CD4-positive, alpha-beta T cell treated with Interleukin-21 for 1 hour (primary cell): ENCODE results near the gene PCGF5.
"Not testable (repeated sequence)": the region's sequence is repeated elsewhere in the genome, so short reads cannot be mapped to it uniquely, and the experiment has no call there.

ENCODE experiments used
- DNase-seq: peaks from one replicate; pipeline ENCODE4 v3.0.0-alpha.2; 2020

PCGF5 gene

DNA sequence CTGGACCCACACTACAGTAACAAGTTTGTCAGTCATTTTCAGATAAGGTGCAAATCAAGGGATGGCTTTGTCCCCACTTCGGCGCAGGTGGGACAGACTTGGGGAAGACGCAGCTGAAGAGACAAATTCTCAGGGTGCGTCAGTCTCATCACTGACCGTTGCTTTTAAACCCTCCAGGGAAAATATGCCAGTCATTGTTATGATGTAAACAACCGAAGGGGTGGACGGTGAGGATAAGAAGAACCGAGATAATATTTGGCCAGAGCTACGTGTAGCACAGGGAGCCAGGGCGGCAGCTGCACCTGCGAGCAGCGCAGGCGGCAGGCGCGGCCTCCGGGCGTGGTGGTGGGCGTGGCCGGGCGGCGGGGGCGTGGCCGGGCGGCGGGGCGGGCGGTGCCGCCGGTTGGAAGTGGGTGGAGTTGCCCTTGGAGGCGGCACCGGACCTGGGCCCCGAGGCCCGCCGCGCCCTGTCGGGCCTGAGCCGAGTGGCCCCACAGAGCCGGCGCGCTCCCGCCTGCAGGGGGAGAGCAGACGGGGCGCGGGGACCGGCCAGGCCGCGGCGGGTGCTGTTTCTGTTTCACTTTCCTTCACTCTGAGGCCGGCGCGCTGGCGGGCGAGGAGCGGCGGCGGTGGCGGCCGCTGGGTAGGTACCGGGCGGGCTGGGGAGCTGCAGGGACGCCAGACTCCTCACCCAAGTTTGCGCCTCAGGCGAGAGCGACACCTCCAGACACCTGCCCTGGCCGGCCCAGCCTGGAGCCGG, at the start of gene PCGF5:
PCGF5 (plus strand) TSS at position 470 of the 760 bp plus-strand sequence. CDS start 2,209 bp downstream, outside the sequence.
- DNase-seq = peak; percentile 95

DNA sequence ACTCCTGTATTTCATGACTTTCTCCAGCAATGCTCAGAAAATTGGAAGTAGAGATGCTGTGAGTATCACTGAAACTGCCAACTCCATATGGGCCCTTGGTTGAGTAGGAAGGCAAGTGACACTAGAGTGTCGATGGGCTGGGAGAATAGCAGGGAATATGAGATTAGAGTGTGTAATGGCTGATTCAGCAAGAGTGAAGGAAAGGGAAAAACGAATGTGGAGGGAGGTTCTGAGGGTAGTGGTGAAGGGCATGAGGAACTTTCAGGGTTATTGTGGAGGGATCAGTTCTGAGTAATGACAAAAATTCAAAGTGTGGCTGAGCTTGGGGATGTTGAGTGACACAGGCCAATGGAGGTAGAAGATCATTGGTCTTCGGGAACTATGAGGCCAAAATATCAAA, 49.0 kb upstream of the PCGF5 start:
- DNase-seq = no peak

DNA sequence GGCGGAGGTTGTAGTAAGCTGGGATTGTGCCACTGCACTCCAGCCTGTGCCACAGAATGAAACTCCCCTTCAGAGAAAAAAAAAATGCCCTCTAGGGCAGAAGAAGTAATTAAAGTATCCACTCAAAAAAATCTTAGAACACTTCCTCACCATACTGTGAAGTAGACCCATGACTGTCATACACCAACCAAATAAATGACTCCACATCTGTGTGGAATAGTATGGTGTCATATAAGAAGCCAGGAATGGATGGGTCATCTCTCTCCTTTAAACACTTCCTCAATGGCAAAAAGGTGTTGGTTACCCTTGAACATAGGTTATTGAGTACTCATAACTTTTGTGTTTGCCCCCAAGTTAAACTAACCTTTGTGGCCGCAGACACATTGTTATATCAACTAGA, 48.1 kb upstream of the PCGF5 start:
- DNase-seq = no peak

DNA sequence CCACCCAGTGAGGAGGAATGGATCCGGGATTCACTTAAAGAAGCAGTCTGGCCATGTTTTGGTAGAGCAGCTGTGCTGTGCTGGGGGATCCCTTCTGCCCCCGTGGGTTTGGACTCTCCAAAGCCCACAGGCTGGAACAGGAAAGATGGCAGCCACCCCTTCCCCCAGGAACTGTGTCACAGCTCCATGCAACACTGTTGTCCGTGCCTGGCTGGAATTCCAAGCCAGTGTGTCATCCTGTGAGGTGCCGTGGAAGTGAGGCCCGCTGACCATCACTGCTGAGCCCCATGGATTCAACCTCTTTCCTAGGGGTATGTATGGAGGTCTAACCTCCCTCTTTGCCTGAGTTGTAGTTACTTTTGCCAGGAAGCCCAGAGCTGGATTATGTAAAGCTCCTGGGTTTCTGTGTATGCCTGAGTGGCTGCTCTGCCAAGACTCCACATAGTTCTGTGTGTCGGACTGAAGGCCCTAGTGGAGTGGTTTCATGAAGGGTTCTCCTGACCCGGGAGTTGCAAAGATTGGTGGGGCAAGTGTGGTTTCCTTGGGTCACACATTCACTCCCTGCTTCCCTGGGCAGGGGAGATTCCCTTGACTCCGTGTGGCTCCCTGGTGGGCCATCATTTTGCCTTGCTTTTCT, 35.1 kb upstream of the PCGF5 start:
- no peak for DNase-seq

DNA sequence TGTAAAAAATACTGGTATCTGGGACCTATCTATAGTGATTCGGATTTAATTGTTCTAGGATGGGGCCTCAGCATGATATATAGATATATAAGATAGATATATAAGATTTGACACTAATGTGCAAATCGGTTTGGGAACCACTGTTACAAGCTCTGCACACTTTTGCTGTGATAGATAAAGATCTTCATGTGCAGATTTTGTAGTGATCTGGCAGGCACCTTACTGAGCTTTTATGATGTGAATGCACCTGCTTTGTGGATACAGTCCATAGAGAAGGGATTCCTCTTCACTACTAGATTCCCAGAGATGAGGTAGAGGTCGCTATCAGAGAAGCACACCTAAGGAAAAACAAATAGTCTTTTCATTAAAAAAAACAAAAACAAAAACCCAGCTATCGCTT, 33.3 kb upstream of the PCGF5 start:
- DNase-seq = no peak

DNA sequence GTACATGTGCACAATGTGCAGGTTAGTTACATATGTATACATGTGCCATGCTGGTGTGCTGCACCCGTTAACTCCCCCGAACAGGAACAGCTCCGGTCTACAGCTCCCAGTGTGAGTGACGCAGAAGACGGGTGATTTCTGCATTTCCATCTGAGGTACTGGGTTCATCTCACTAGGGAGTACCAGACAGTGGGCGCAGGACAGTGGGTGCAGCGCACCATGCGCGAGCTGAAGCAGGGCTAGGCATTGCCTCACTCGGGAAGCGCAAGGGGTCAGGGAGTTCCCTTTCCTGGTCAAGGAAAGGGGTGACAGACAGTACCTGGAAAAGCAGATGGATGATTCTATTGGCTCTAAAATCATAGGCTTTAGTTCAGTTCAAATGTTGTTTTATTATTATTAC, 32.5 kb upstream of the PCGF5 start:
- not testable (repeated sequence) for DNase-seq

DNA sequence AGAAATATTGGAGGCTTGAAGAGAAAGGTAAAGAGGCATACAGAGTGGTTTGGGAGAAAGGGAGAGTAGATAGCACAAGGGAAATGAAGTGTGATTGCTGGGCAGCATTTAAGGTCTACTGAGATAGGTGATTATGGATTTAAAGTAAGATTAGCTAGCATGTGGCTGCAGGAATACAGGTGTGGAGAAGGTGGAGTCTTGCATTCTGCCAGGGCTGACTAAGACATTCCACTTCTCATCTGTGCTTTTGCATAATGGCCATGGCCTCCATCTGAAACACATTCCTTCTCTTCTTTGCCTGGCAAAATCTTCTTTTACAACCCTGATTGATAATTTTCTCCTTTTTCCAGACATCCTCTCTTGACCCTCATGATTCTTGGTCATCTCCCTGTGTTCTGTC, 31.6 kb upstream of the PCGF5 start:
- DNase-seq = no peak

DNA sequence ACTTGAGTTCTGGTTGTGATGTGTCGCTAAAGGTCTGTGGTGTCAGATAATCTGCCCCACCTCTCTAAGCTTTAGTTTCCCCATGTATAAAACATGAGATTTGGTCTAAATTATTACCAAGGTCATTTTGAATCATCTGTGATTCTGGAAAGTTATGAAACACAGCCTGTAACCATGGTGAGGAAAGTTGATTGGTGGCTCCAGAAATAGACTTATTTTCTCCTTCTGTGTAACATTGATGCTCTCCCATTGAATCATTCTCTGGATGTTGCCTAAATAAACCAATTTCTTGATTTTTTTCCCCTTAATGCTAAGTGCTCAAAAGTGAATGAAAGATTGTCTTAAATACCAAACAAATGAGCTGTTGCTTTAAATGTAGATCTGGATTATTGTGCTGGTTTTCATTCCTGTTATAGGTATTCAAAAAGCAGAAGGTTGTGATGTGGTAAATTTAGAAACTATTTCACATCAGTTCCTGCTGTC, 30.0 kb upstream of the PCGF5 start:
- no peak for DNase-seq

DNA sequence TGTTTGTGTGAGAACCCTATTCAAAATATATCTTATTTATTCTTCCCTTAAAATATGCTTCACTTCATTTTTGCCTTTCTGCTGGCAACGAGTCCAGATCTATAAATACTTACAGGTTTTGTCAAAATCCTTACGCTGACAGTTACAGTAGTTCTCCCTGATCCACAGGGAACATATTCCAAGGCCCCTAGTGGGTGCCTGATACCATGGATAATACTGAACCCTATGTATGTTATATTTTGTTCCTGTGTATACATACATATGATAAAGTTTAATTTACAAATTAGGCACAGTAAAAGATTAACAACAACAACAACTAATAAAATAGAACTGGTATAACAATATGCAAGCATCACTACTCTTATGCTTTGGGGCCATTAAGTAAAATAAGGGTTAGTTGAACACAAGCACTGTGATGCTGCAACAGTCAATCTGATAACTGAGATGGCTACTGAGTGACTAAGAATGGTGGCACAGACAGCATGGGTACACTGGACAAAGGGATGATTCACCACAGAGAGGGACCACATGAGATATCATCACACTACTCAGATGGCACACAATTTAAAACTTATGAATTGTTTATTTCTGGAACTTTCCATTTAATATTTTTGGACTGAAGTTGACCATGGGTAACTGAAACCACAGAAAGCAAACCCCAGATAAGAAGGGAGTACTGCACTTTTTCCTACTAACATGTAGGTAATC, 29.4 kb upstream of the PCGF5 start:
- DNase-seq = no peak

DNA sequence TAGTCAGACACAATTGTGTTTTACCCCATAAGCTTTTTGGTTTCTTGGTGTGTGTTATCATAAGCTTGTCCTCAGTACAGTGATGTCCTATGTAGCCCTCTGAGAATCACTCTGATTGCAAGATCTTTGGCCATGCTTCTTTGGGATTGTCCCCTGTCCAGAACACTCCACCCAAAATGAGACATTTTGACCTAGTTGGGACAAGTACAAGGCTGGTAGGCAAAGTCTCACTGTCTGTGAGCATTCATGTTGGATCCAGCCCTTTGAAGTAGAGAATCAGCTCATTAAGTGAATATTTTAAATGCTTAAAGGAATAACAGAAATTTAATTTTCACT, 28.9 kb upstream of the PCGF5 start:
- no peak for DNase-seq

DNA sequence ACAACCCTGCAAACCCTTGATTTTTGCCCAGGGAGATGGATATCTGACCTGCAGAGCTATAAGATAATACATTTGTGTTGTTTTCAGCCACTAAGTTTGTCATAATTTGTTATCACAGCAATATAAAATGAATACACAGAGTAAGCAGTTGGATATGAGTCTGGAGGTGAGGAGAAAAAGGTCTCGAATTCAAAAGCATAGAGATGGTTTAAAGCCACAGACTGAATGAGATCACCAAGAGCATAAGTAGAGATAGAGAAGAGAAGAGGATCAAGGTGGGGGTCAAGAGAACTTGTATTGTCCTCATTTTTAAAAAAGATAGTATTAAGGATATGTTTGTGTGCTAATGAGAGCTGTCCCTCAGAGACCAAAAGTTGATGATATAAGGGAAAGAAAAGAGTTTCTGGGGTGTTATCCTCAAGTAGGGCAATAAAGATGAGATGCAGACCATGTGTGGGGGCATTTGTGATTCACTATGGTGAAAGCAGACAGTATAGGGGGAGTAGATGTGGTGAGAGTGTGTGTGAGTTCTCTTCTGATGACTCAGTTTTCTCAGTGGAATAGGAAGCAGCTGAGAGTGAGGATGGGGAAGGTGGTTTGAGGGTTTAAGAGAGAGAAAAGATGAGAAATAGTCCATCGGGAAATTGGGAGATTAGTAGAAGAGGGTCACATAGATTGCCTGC, 25.8 kb upstream of the PCGF5 start:
- DNase-seq = no peak

DNA sequence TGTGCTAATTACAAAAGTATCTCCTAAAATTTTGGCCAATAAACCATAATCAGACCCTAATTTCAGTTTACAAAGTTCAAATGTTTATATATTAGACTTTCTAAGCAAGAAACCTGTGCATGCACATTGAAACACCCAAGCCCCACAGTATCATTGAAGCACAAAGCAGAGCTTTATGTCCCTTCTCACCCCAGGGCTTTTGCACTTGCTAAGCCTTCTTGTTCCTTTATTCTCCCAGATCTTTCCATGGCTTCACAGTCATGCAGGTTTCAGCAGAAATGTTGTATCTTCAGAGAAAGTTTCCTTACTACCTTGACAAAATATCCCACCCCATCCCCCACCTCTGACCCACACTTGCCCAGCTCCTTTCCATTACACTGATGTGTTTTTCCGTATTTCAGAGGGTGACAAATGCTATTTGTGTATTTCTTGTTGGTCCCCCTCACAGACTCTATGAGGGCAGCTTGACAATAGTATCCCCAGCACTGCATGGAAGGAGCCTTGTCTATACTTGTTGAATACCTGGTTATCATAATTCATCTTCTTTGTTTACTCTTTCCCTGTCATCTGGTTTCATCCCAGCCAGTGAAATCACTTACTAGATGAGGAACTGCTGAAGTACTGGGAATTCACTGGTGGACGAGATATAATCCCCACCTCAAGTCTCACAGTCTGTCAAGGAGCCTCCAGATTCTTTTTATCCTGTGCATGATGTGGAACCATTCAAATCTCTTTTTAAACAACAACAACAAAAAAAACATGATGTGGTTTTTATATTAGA, 24.0 kb upstream of the PCGF5 start:
- no peak for DNase-seq

DNA sequence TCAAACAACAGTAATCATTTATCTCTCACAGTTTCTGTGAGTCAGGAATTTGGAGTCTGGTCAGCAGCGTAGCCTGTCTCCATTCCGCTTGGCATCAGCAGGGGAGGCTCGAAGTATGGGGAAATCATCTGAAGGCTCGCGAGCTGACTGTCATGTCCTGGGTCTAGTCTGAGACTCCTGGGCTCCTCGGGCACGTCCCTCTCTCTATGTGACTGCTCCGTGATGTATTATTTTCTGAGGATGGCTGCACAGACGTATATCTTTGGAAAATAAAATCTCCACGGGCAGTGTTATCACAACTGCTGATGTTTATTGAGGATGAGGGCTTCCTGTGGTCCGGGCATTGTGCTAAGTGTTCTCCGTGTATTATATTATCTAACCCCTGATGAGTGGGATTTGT, 23.3 kb upstream of the PCGF5 start:
- no peak for DNase-seq

DNA sequence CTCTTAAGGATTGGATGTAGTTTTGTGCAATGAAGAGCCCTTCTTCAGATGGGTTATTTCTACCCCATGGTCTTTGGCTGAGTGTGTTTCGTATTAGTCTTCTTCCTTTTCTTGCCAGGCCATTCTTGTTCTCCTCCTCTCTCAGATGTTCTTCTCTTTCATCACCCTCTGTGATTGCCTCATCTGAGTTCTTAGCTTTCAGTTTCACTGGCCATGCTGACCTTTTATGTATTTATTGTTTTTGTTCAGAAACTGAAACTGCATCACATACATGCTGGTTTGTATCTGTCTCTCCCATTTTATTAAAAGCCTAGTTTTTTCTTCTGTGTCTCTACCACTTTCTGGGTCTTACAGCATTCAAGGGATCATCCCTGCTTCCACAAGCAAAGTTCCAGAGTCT, 21.7 kb upstream of the PCGF5 start:
- peak; percentile 61 for DNase-seq

DNA sequence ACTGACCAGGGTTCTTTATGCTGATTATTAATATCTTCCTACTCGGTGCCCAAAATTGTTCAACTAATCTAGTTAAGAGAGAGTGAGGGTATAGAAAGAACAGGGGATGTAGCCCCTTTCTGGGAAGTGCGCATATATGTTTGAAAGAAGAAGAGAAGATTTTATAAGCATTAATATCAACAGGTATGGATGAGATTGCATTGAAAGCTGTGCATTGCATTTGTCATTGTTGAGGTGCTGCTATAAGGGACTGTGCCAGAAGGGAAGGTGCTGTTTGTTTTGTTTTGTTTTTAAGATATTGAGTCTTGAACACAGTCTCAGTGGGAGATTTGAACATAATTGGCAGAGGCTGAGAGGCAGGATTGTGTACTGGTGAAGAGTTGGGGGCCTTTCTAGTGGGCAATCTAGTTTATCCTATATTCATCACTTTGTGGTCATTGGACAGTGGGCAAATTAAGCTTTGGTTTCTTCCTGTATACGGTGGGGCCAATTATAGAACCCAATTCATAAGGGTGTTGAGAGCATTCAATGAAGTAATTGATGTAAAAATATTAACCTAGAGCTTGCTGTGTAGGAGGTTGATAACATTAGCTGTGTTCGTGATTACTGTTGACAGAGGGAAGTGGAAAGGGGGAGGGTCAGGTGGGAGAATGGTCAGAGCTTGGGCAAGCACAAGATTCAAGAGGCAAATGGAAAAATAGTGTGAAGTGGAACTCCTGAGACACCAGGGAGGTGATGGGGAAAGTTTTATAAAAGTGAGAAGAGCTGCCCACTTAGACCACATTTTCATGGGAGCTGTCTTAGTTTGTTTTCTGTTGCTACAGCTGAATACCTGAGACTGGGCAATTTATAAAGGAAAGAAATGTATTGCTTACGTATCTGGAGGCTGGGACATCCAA, 19.9 kb upstream of the PCGF5 start:
- no peak for DNase-seq

DNA sequence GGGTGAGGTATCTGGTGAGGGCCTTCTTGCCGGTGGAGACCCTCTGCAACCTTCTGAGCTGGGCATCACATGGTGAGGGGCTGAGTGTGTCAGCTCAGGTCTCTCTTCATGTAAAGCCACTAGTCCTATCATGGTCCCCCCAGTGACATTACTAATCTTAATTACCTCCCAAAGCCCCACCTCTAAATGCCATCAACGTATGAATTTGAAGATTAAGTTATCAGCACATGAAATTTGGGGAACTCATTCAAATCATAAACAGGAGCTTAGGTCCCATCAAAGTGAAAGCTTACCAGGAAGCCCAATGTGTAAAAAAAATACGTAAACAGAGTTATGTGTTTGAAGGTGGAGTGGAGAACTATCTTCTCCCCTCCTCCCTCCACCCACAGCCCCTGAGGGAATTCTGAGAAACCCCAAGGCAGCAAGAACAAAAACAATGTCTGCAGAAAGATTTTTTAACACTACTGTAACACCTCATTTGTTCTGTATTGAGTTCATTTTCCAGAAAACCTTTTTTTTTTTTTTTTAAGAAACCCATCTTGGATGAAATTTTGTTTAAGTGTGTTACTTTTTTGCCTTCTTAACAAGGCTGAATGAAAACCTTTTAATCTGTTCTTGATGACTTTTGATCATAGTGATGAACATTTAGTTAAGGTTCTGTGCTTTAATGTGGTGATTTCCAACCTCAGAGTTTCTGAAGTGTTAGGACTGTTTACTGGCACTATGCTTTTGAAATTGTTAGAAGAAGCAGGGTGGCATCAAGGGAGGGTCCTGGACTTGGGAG, 19.1 kb upstream of the PCGF5 start:
- DNase-seq = peak; percentile 66

DNA sequence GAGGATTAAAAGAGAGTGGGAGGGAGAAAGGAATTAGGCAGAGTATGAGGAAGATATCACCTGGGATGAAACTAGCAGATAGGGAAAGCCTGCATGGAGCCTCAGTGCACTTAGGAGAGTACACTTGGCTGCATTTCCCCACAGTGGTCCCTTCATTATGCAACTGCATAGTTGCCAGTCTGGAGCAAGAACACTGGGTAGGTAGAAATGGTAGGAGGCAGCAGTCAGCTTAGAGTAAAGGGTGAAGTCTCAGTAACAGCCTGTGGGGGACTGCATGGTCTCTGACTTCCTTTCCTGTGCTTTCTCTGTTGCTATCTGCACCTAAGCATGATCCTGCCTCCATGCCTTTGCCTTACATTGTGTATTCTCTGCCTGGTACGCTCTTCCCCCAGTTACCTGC, 14.0 kb upstream of the PCGF5 start:
- no peak for DNase-seq

DNA sequence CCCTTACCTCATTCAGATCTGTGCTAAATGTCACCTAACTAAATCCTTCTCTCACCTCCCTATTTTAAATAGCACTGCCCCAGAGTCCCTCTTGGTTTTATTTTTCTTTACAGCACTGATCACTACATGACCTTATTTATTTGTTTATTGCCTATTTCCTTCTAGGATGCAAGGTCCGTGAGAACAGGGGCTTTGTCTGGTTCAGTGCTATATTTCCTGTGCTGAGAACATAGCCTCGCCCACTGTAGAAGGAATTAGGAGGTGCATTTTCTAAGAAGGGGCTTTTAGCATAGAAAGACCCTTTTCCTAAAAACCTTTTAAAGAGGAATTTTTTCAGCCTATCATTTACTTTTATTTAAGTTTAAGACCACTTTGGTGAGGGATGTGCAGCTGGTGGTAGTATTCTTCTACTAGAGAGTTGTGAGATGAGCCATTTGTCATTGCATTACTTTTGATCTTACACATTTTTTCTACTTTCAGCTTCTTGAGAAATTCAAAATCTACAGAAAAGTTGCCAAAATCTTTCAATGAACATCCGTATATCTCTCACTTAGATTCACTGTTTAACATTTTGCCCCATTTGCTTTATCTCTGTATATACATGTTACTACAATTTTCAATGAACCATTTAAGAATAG, 13.5 kb upstream of the PCGF5 start:
- DNase-seq = no peak

DNA sequence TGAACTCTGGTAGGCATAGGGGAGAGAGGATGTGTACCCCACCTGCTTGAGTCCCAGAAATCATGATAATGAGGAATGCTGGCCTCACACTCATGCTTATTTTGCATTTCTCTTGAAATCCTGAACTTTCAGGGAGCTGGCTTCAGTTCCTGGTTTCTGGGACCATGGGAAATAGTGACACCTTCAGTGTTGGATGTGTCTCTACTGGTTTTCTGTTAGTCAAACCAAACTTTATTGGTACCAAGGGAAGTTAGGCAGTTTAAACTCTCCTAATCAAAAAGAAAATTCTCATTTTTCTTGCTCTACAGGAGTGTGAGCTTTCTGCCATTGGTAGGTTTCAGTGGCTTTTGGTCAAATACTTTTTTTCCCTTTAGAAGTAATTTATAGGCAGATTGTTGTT, 11.8 kb upstream of the PCGF5 start:
- DNase-seq = no peak

DNA sequence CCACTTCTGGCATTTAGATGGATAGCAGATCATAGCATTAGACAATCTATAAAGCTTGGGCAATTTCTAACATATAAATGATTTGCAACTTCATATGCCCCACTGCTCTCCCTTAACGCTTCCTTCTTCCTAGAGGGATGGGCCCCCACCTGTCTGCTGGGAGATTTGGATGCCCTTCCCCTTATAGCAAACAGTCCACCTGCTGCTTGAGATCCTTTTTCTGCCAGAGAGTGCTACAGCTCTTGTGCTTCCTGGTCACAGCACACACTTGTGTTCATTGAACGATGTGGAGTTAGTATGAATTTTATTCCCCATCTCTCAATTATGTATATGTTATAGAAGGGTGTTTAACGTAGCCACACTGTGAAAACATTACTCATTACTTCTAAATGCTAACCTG, 10.4 kb upstream of the PCGF5 start:
- DNase-seq = no peak
